Measurements from ENCODE around the gene PPIL6. TPM values are rescaled to one million over a fixed set of nuclear protein-coding genes. Genes with fewer than 3 reads are reported as not detected.
A peak's percentile ranks its signal among the peaks of the same experiment; 100 is the strongest.

The PPIL6 gene
- total RNA-seq, 1 experiment from 2014 or later, result 0.62 TPM

DNA sequence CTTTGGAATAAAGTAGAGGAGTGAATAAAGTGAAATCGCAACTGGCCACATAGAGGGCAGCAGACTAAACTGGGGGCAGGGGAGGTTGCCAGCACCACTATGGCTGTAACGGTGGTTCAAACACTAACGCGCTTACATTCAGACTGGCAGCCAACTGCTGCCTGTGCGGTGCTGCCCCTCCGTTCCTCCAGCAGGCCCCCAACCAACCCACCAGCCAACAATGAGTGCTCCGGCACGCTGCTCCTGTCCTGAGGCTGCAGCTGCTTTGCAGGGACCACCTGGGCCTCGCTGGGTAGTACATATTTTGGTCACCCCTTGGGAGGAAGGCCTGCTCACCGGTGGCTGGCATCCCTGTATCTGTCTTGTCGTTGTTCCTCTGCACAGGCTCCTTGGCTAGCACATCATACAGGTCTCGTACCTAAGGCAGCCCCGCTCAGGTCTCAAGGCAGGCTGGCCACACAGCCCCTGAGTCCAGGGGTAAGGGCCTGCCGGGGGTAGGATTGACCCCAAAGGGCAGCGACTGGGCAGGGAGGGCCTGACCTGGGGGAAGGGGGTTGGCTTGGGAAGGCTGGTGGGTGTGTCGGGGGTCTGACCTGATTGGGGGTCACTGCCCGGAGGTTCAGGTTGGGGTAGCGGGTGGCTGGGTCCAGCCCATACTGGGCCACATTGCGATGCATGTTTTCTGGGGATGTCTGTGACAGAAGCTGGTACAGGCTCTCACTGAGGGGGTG lies 8.8 kb upstream of the PPIL6 start:
- no peaks in the 10 kb centered on the region for H3K9me2 ChIP-seq (replicated peaks; ENCODE audit: low read length)
- no peaks in the 10 kb centered on the region for H3F3A ChIP-seq (ENCODE audit: low read length, unreplicated experiment)
- TF ChIP-seq EZH2phosphoT487 (IDR thresholded peaks at IDR 0.05; ENCODE audit: borderline replicate concordance, low read length) (no peak), EZH2 (IDR thresholded peaks at IDR 0.05; ENCODE audit: low read length, unreplicated experiment) (no peak)
- TF ChIP-seq, protein P1, sequence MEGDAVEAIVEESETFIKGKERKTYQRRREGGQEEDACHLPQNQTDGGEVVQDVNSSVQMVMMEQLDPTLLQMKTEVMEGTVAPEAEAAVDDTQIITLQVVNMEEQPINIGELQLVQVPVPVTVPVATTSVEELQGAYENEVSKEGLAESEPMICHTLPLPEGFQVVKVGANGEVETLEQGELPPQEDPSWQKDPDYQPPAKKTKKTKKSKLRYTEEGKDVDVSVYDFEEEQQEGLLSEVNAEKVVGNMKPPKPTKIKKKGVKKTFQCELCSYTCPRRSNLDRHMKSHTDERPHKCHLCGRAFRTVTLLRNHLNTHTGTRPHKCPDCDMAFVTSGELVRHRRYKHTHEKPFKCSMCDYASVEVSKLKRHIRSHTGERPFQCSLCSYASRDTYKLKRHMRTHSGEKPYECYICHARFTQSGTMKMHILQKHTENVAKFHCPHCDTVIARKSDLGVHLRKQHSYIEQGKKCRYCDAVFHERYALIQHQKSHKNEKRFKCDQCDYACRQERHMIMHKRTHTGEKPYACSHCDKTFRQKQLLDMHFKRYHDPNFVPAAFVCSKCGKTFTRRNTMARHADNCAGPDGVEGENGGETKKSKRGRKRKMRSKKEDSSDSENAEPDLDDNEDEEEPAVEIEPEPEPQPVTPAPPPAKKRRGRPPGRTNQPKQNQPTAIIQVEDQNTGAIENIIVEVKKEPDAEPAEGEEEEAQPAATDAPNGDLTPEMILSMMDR (conservative IDR thresholded peaks at IDR 0.05; ENCODE audit: low read depth, low read length), result no peak
- no peak overlapping the region for H3K4me2 ChIP-seq (ENCODE audit: low read length)
- no peaks in the 10 kb centered on the region for H4K20me1 ChIP-seq (ENCODE audit: low read length)
- ATAC-seq, result no peak
- H3K27ac ChIP-seq (ENCODE audit: low read length), result no peak overlapping the region
- H3K36me3 ChIP-seq (ENCODE audit: low read depth, low read length), result no peaks in the 10 kb centered on the region
- no peak overlapping the region for H3K9ac ChIP-seq (ENCODE audit: low read length)
- DNase-seq, result no peak
- no peak overlapping the region for H3K4me3 ChIP-seq (ENCODE audit: low read length)
- ChIA-PET CTCF (no interaction called here), POLR2A (ENCODE audit: unreplicated experiment) (no interaction called here)
- no TSS peak for BruUV-seq (replicated peaks)
- H2AFZ ChIP-seq (ENCODE audit: low read length), result no peak overlapping the region
- H3K9me3 ChIP-seq (ENCODE audit: low read length), result no peaks in the 10 kb centered on the region
- intact Hi-C loops (cut with micrococcal nuclease), result no loop called here
- H3K4me1 ChIP-seq (ENCODE audit: insufficient read depth, low read length), result no peaks in the 10 kb centered on the region
- no peaks in the 10 kb centered on the region for H3K27me3 ChIP-seq (ENCODE audit: low read length)
- no peaks in the 10 kb centered on the region for H3K79me2 ChIP-seq (ENCODE audit: low read length)

DNA sequence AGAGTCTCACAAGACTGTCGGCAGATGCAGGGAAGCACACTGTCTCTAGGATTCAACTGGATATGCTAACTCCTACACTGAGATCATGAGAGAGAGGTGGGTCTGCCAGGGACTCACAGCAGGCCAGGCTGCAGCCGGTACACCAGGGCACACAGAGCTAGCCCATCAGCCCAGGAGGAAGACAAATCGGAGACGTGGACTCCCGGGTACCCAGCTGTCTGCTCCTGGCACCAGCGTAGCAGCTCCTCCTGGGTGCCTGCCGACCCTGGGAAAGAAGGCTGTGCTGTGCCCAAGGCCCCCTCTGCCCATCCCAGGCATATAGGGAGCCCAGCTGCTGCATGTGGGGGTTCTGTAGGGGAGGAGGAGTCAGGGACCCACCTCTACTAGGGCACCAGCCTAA lies 8.2 kb upstream of the PPIL6 start:
- Histone ChIP-seq H3K27ac (ENCODE audit: low read length) (no peak overlapping the region), H3K4me3 (ENCODE audit: low read length) (no peak overlapping the region), H3F3A (ENCODE audit: low read length, unreplicated experiment) (no peaks in the 10 kb centered on the region), H3K9me2 (replicated peaks; ENCODE audit: low read length) (no peaks in the 10 kb centered on the region), H4K20me1 (ENCODE audit: low read length) (no peaks in the 10 kb centered on the region), H3K27me3 (ENCODE audit: low read length) (no peaks in the 10 kb centered on the region), H3K9me3 (ENCODE audit: low read length) (no peaks in the 10 kb centered on the region), H3K4me2 (ENCODE audit: low read length) (no peak overlapping the region), H3K36me3 (ENCODE audit: low read depth, low read length) (no peaks in the 10 kb centered on the region), H3K4me1 (ENCODE audit: insufficient read depth, low read length) (no peaks in the 10 kb centered on the region), H3K9ac (ENCODE audit: low read length) (no peak overlapping the region), H3K79me2 (ENCODE audit: low read length) (no peaks in the 10 kb centered on the region), H2AFZ (ENCODE audit: low read length) (no peak overlapping the region)
- ChIA-PET POLR2A (ENCODE audit: unreplicated experiment) (no interaction called here), CTCF (no interaction called here)
- intact Hi-C loops (cut with micrococcal nuclease), result no loop called here
- BruUV-seq (replicated peaks), result no TSS peak
- TF ChIP-seq, protein P1 (conservative IDR thresholded peaks at IDR 0.05; ENCODE audit: low read depth, low read length), result no peak
- TF ChIP-seq EZH2phosphoT487 (IDR thresholded peaks at IDR 0.05; ENCODE audit: borderline replicate concordance, low read length) (no peak), EZH2 (IDR thresholded peaks at IDR 0.05; ENCODE audit: low read length, unreplicated experiment) (no peak)
- no peak for ATAC-seq
- no peak for DNase-seq

DNA sequence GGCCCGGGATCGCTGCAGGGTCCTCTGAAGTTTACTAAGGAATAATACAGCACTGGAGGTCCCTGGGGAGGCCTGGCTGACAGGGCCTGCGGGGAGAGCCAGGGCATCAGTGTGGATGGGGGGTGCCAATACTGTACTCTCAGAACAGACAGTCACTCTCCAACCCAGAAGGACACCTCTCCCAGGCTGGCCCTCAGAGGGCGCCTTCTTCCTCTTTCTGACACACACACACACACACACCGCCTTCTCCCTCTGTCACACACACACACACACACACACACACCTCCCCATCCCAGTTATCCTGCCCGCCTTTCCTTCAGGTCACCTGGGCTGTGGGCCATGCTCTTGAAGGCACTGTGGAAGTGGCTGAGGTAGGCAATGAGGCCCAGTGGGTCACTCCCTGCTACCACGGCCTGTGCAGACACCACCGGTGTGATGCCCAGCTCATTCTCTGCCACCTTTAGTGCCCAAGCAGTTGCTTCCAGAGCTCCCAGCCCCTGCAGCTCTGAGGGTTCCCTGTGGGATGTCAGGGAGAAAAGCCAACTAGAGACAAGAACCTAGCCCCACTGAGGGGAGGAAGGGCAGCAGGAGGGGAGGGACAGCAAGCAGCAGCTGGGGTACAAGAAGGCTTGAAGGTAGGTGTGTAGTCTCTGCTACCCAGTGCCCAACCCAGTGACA lies 7.6 kb upstream of the PPIL6 start:
- no peak for DNase-seq
- POLR2A ChIA-PET (ENCODE audit: unreplicated experiment), result no interaction called here
- H3K27ac ChIP-seq (ENCODE audit: low read length), result no peak overlapping the region
- intact Hi-C loops (cut with micrococcal nuclease), result no loop called here
- H3K4me2 ChIP-seq (ENCODE audit: low read length), result no peak overlapping the region
- H4K20me1 ChIP-seq (ENCODE audit: low read length), result no peaks in the 10 kb centered on the region
- H3F3A ChIP-seq (ENCODE audit: low read length, unreplicated experiment), result no peaks in the 10 kb centered on the region
- no TSS peak for BruUV-seq (replicated peaks)
- H3K9me3 ChIP-seq (ENCODE audit: low read length), result no peaks in the 10 kb centered on the region
- no peaks in the 10 kb centered on the region for H3K9me2 ChIP-seq (replicated peaks; ENCODE audit: low read length)
- no peak overlapping the region for H2AFZ ChIP-seq (ENCODE audit: low read length)
- no peak overlapping the region for H3K9ac ChIP-seq (ENCODE audit: low read length)
- CTCF ChIA-PET, result no interaction called here
- H3K79me2 ChIP-seq (ENCODE audit: low read length), result no peaks in the 10 kb centered on the region
- H3K4me3 ChIP-seq (ENCODE audit: low read length), result no peak overlapping the region
- peak; percentile 43 for ATAC-seq
- TF ChIP-seq, protein P1 (conservative IDR thresholded peaks at IDR 0.05; ENCODE audit: low read depth, low read length), result no peak
- TF ChIP-seq EZH2phosphoT487 (IDR thresholded peaks at IDR 0.05; ENCODE audit: borderline replicate concordance, low read length) (no peak), EZH2 (IDR thresholded peaks at IDR 0.05; ENCODE audit: low read length, unreplicated experiment) (no peak)
- no peaks in the 10 kb centered on the region for H3K27me3 ChIP-seq (ENCODE audit: low read length)
- H3K4me1 ChIP-seq (ENCODE audit: insufficient read depth, low read length), result no peaks in the 10 kb centered on the region
- H3K36me3 ChIP-seq (ENCODE audit: low read depth, low read length), result no peaks in the 10 kb centered on the region
